ENCODE measurements around the gene GLCCI1.

GRCh38 chr7:8037151-8037550 is 68.6 kb downstream of the GLCCI1 start:
- no peak for TF ChIP-seq TOX (CRISPR knock-in tag; IDR thresholded peaks at IDR 0.05; ENCODE audit: borderline replicate concordance)
- TF ChIP-seq, protein P1, sequence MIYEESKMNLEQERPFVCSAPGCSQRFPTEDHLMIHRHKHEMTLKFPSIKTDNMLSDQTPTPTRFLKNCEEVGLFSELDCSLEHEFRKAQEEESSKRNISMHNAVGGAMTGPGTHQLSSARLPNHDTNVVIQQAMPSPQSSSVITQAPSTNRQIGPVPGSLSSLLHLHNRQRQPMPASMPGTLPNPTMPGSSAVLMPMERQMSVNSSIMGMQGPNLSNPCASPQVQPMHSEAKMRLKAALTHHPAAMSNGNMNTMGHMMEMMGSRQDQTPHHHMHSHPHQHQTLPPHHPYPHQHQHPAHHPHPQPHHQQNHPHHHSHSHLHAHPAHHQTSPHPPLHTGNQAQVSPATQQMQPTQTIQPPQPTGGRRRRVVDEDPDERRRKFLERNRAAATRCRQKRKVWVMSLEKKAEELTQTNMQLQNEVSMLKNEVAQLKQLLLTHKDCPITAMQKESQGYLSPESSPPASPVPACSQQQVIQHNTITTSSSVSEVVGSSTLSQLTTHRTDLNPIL (CRISPR knock-in tag; IDR thresholded peaks at IDR 0.05; ENCODE audit: low read depth): no peak
- no peak for TF ChIP-seq CSDC2 (CRISPR knock-in tag; IDR thresholded peaks at IDR 0.05)
- no peak for TF ChIP-seq ARNTL (CRISPR knock-in tag; IDR thresholded peaks at IDR 0.05; ENCODE audit: borderline replicate concordance, low read depth)

Measured in SK-N-SH treated with all-trans-retinoic acid at 6 μM for 48 hours (cell line).